GM21360 (cell line): ENCODE data around the gene CEACAM16.

Experiments
- ATAC-seq: cut with Tn5 transposase; IDR thresholded peaks from one replicate; pipeline ENCODE4 v1.9.1; 2021; ENCODE audit warnings: mild to moderate bottlenecking, moderate library complexity; ENCODE audit not compliant: unreplicated experiment

Gene CEACAM16

DNA sequence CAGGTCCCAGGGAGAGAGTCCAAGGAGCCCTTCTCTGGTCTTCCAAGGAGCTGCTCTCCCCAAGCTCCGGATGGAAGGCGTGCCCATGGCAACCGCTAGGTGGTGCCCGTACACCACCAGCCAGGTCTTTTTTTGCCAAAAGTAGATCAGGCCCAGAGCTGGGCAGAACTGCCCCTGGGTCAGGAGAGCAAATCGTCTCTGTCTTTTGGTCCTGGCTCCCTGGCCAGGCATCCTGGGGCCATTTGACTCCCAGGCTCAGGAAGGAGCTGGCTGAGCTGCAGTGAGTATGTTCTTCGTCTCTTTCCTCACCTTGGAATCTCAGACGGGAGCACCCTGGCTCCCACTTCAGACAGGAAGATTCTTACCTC lies 25.0 kb downstream of the CEACAM16 start:
- ATAC-seq = peak; percentile 49

DNA sequence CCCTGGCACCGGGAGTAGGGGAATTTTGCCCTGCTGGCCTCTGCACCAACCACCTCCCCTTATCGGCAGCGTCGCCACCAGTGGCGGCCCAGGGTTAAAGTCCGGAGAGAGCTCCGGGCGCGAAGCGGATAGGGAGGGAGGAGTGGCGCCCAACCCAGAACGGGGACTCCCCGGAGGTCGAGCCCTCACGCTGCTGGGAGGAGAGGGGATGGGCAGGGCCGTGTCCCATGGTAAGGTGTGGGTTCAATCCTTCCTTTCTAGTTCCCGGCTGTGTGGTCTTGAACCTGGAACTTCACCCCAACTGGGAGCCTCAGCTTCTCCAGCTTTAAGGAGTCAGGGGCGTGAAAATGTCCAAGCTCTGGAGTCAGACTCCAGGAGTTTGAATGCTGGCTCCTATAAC lies 26.3 kb downstream of the CEACAM16 start:
- no peak for ATAC-seq

DNA sequence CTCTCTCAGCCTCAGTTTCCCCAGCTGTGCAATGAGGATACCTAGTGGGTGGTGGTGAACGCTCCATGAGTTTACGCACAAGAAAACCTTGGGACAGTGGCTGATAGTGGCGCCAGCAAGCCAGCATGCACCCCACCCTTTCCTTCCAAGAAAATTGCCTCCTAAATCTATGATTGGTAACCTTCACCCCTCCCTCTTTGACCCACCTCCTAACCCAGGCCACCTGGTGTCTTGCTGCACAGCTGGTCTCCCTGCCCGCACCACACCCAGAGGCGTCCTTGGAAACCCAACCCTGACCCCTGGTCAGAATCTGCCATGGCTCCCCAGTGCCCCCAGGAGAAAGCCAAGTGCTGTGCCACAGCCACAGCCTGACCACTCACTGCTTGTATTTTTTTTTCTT lies 26.7 kb downstream of the CEACAM16 start:
- no peak for ATAC-seq

DNA sequence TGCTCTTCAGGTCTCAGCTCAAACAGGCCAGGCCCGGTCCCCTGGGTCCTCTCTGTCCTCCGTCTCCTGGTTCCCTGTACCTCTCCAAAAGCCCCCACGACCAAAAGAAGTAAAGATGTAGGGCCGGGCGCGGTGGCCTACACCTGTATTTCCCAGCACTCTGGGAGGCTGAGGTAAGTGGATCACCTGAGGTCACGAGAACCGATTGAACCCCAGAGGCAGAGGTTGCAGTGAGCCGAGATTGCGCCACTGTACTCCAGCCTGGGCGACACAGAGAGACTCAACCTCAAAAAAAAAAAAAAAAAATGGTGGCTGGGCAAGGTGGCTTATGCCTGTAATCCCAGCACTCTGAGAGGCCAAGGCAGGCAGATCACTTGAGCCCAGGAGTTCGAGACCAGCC lies 27.5 kb downstream of the CEACAM16 start:
- ATAC-seq = no peak

DNA sequence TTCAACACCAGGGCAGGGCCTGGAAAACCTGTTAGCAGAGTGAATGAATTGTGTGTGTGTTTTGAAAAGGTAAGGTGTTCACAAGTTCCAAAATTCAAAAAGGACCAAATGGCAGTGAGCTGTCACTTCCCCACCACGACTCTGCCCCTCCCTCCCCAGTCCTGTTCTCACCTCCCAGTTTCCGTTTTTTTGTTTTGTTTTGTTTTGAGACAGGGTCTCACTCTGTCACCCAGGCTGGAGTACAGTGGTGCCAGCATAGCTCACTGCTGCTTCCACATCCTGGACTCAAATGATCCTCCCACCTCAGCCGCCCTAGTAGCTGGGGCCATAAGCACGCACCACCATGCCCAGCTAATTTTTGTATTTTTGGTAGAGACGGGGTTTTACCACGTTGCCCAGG lies 29.2 kb downstream of the CEACAM16 start:
- no peak for ATAC-seq

DNA sequence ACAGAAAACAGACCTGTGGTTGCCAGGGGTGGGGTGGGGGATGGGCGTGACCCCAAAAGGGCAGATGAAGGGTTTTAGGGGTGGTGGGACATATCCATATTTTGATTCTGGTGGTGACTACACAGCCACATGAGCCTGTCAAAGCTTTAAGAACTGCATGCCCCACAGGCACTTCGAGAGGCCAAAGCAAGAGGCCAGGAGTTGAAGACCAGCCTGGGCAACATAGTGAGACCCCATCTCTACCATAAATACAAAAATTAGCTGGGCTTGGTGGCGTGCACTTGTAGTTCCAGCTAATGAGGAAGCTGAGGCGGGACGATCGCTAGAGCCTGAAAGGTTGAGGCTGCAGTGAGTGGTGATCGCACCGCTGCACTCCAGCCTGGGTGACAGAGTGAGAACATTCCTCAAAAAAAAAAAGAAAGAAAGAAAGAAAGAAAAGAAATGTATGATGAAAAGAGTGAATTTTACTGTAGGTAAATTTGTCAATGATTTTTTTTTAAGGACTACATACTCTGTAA lies 30.6 kb downstream of the CEACAM16 start:
- no peak for ATAC-seq

DNA sequence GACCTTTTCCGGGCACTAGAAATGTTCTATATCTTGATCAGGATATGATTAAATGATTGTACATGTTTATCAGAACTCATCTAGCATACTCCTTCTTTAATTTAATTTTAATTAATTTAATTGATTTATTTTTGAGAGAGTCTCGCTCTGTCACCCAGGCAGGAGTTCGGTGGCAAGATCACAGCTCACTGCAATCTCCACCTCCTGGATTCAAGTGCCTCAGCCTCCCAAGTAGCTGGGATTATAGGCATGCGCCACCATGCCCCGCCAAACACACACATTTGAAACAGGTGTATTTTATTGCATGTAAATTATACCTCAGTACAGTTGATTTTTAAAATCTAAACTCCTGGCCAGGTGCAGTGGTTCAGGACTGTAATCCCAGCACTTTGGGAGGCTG lies 32.1 kb downstream of the CEACAM16 start:
- no peak for ATAC-seq

DNA sequence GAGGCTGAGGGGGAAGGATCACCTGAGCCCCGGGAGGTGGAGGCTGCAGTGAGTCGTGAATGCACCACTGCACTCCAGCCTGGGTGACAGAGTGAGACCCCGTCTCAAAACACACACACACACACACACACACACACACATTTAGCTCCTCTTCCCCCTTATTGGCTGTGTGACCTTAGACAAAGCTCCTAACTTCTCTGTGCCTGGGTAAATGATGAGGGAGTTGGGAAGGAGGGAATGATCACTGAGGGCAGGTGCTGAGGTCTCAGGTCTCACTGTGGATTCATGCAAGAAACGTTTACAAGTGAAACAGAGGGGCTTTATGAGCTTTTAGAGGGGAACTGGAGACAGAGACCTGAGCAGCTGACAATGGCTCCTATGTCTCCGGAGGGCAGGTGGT lies 32.7 kb downstream of the CEACAM16 start:
- no peak for ATAC-seq

DNA sequence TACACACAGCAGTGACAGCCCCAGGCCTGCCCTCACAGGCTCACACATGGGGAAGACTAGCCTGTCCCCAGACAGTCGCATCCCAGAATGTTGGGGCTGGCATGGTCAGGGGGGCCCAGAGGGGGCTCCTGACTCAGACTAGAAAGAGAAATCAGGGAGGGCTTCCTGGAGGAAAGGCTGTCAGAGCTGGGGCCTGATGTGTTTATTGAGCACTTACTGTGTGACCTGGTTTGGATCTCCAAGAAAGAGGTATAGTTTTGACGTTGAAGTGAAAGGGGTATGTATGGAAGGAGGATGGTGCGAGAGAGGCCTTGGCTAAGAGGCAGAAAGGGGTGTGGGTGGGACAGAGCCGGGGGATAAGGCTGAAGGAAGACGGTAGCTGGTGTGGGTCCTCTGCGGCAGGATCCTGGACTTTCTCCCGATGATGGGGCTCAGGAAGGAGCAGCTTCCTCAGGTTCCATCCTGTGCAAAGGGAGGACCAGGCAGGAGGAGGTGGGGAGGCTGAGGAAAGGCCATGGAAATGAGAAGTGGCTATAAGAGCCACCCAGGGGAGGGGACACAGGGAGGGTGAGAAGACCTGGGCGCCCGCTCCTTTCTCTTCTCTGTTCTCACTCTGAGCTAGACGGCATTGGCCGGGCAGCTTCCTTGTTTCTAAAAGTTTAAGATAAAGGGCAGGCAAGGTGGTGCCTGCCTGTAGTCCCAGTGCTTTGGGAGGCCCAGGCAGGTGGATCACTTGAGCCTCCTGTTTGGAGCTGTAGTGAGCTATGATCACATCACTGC lies 33.5 kb downstream of the CEACAM16 start:
- no peak for ATAC-seq

DNA sequence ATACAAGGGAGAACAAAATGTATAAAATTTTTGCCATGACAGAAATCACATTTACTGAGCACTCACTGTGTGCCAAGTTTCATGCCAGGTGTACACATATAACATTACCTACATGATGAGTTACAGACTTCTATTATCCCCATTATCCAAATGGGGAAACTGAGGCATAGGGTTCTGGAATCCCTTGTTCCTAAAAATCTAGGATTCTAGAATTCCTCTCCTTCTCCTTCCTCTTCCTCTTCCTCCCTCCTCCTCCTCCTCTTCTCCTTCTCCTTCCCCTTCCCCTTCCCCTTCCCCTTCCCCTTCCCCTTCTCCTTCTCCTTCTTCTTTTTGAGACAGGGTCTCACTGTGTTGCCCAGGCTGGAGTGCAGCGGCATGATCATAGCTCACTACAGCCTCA lies 35.4 kb downstream of the CEACAM16 start:
- no peak for ATAC-seq

DNA sequence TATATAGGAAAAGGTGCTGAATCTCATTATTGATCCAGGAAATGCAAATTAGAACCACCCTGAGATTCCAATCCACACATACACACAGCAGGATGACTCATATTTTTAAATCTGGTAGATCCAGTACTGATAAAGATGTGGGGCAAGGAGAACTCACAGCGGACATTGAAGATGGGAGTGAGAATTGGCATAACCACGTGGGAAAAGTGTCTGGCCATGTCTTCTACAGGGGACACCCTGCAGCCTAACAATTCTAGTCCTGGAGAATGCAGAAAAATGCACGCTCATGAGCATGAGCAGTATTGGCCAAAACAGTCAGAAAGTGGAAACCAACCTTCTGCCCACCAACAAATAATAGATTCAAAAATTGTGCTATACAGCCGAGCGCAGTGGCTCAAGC lies 36.1 kb downstream of the CEACAM16 start:
- no peak for ATAC-seq

DNA sequence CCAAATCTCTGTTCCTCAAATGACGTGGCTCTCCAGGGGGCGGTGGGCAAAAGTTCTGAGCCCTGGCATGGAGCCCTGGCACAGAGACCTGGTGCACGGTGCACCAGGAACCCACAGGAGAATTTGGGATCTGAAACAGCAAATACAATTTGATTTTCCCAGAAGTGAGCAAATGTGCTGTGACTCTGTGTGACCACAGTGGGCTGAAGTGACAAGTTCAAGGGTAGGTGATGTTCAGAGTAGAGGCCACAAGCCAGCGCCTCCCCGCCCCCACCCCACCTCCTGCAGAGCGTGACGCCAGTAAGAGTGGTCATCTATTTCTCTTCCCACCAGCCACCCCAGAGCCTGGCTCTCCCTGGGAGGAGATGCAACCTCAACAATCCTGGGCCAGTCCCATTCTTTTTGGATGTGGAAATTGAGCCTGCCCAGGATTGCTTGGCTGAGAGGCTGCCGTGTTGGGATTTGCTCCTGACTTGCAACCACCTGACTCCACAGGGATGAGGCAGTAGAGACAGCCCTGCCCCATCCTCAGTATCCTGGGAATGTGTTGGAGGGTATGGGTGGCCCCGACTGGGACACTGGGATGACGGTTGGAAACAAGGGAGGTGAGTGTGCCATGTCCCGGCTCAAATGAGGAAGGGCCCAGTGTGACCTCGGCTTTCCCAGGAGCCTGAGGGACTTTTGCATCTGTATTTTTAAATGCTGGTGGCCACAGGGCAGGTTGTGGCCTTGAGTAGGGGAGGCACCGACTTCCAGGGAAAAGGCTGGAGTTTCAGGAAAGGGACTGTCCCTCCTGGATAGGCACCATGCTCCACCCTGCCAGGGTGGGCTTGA lies 38.5 kb downstream of the CEACAM16 start:
- ATAC-seq = no peak

DNA sequence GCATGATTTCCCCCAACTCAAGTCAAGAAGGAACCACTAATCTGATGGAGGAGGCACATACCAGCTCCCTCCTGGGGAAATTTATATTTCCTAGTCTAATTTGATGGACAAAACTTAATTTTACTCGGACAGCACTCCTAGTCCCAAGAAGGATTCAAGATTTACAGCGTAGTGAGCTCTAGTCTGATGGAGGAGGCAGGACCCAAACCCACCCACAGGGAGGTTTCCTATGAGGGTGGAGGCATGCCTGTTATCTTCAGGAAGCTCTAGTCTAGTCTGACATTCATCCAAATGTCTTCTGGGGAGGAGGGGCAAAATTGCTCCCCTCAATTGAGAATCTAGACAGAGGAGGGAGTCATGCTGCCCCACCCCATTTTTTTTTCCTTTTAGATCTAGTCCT lies 39.2 kb downstream of the CEACAM16 start:
- ATAC-seq = no peak

DNA sequence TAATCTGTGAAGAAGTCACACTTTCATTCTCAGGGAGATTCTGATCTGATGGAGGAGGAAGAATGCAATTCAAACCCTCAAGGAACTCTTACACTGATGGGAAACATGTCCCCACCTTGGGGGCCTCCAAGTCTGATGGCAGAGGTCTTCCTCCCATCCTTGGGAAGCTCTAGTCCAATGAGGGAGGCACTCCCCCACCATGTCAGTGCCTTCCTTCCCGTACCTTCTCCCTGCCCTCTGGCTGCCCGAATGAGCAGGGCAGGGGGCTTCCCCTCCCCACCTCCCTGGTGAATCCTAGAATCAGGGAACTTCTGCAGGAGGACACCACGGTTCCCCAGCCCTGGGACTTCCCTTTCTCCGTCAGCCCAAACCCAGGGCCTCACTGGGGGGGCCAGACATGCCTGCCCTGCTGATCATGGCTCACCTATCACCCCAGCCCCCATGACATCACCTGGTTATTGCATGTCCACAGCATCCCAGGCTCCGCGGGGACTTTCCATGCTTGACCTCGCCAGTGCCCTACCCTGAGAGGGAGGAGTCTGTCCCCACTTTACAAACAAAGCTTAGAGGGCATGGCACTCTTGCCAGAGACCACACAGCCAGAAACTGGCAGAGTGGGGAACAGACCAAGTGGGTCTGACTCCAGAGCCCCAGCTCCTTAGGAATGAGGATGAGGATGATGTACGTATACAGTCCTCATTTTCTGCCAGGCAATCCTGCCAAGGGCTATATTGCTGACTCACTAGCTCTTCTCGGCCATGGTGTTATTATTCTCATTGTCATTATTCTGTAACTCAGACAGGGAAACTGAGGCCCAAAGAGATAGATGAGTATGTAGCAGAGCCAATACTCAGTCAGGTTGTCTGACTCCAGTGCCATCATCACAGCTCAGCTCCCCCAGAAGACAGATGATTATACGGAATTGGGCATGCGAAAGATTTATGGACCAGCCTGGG lies 39.9 kb downstream of the CEACAM16 start:
- no peak for ATAC-seq

DNA sequence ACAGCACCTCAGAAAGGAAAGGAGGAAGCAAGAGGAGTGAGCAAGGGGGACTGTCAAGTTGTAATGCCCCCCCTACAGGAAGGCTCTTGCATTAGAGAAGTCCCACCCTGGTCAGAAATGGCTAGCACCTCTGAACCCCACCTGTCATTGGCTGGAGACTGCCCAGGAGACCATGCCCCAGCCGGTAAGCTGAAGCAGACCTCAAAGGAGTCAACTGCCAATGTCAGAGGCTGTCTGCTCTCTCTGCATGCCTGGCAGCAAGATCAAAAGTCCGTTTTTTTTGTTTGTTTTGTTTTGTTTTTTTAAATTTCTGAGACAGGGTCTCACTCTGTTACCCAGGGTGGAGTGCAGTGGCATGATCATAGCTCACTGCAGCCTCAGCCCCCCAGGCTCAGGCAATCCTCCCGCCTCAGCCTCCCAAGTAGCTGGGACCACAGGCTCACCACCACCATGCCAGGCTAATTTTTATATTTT lies 41.4 kb downstream of the CEACAM16 start:
- no peak for ATAC-seq

DNA sequence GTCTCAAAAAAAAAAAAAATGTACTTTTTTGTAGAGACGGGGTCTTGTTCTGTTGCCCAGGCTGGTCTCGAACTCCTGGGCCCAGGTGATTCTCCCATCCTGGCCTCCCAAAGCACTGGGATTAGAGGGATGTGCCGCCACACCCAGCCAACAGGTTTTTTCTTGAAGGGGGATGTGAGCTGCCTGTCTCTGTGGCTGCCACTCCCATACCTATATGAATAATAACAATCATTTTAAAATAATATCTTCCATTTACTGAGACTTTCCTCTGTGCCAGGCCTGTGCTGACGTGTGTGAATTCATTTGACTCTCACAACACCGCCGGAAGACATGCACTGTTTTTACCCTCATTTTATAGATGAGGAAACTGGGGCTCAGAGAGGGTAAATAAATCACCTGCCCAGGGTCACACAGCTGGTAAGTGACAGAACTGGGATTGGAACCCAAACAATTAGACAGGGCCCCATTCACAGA lies 42.3 kb downstream of the CEACAM16 start:
- no peak for ATAC-seq

DNA sequence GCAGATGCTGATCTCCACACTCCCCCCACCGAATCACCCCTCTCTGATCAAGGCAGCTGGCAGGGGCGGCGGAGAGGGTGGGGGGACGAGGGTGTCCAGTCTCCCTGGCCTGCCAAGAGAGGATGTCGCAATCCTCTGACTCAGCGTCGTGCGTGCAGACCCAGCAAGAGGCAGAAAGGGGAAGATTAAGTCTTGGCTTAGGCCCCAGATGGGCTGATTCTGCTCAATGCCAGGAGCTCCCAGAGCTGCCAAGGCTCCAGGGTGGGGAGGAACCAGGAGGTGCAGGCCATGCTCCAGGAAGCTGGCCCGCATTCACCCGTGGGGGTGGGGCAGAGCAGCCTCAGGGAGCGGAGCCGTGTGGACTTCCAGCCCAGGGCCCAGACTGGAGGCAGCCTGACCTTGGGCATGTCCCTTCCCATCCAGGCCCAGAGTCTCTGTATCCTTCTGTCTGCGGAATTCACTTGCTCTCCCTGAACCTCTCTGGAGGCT lies 42.9 kb downstream of the CEACAM16 start:
- no peak for ATAC-seq

DNA sequence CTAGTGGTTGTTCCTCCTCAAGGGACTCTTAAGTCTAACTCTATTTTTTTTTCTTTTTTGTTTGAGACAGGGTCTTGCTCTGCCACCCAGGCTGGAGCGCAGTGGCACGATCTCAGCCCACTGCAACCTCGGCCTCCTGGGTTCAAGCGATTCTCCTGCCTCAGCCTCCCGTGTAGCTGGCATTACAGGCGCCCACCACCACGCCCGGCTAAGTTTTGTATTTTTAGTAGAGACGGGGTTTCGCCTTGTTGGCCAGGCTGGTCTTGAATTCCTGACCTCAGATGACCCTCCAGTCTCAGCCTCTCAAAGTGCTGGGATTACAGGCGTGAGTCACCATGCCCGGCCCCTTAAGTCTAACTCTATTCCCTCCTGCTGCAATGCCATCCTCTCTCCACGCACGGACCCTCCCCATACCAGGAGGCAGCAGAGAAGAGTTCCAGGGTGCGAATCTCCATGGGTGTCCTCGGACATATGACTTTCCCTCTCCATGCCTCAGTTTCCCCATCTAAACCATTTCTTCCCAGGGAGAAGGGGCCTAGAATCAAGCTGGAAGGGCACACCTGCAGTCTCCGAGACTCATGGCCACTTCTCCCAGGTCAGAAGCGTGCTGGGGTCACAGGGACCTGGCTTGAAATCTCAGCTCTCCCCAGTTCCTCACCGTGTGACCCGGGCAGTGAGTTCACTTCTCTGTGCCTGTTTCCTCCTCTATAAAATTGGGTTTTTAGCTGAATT lies 43.5 kb downstream of the CEACAM16 start:
- no peak for ATAC-seq

DNA sequence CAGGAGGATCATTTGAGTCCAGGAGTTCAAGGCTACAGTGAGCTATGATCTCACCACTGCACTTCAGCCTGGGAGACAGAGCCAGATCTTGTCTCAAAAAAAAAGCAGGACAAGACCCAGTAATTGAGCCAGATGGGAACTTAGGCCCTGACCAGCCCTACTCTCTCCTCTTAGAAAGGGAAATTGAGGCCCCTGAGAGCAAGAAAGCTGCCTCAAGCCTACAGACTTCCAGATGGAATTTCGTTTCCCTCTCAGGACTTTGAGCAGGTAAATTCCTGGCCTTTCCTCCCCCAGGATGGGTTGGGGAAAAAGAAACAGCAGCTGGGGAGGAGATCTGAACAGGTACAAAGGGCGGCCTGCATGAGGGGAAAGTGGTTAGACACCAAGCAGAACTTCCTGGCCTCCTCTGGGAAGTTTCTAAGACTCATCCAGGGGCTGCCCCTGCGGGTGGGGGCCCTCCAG lies 46.0 kb downstream of the CEACAM16 start:
- no peak for ATAC-seq

DNA sequence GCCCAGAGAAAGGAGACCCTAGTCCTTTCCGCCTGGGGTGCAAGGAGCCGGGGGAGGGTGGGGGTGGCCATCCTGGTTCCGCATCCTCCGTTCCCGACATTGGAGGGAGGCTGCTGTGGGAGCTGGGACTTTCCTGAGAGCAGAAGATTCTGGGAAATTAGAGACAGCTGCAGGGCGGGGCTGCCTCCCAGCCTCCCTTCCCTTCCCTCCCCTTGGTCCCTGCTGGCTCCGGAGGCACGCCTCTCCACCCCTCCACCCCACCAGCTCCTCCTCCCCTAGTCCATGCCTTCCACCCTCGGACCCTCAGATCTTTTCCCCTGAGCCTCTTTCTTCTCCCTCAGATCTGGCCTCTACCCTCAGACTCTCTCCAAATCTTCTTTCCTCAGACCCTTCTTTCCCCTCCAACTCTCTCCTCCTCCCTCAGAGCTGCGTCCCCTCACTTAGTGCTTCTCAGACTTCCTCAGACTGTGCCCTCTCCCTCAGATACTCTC lies 46.4 kb downstream of the CEACAM16 start:
- ATAC-seq = no peak
